HS-27A (cell line): ENCODE results near the gene SORCS2.

Experiments used
- DNase-seq: peaks from one replicate; pipeline ENCODE4 v3.0.0-alpha.2; 2012; ENCODE audit warnings: low read depth, missing footprints

SORCS2 gene

DNA sequence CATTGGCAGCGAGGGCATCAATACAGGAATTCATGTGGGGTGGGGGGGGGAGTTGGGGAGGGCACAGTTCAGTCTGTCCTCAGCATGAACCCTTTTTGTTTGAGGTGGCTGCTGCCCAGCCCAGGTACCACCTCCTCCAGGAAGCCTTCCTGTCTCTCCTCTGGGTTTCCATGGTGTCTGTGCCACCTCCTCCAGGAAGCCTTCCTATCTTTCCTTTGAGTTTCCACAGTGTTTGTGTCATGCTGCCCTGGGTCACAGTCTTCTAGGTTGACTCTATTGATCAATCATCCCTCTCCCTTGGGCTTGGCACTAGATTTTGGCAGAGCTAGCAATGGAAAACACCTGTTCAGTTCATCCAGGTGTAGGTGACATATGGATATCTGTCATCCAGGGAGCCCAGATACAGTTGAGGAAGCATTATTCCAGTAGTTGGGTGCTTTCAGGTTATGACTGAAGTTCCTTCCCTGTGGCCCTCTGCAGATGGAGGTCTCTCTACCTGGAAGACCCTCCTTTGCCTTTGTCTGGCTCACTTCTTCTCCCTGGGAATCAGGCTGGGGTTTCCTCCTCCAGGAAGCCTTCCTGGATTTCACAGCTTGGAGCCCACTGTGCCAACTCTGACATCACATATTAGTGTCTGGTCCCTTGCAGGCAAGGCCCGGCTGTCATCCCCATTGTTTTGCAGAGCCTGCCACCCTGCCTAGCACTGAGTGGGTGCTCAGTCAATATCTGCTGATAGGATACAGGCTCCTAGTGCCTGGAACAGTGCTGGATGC lies 96.6 kb downstream of the SORCS2 start:
- DNase-seq, result no peak

DNA sequence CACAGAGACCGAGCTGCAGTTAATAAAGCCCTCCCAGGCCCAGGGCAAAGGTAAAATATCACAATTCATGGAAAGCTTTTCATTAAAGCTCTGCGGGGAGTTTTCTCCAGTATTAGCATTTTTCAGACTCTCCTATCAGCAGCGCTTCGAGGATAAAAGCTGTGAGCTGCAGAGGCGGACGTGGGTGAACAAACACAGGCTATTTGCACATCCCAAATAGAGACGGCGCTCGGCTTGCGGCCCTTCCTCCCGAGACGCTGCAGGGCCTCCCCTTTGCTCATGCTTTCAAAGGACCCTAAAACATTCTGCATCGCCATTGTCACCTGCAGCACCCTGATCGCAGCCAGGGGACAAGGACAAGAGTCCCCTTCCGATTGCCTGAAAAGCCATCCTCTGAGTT lies 97.3 kb downstream of the SORCS2 start:
- no peak for DNase-seq

DNA sequence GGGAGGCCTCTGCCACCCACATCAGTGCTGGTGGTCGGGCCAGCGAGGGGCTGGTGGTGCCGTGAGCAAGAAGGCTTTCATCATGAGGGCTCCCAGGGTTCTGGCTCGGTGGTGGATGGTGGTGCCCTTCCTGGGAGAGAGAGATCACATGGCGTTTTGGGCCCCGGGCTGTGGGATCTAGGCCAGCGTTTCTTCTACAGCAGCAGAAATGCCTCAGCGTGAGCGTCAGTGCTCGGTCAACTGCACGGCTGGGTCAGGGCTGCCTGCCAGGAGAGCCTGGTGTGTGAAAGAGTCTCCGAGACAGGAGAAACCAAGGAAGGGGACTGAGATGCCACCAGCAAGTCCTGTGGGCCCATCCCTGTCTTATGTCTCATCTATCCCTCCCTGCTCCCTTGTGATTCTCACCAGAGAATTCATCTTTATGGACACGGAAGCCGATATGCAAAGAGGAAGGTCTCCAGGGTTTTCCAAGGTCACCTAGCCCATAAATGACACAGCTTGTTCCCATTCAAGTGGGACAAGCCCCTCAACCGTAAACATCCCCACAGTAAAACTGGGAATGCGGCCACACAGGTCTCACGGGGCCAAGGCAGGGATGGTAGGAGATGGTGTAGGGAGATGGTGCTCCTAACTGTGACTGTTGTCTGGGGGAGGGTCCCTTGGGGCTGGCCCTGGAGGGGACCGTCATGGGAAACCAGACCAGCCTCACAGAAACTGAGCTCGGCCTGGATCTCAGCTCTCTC lies 99.2 kb downstream of the SORCS2 start:
- DNase-seq, result no peak

DNA sequence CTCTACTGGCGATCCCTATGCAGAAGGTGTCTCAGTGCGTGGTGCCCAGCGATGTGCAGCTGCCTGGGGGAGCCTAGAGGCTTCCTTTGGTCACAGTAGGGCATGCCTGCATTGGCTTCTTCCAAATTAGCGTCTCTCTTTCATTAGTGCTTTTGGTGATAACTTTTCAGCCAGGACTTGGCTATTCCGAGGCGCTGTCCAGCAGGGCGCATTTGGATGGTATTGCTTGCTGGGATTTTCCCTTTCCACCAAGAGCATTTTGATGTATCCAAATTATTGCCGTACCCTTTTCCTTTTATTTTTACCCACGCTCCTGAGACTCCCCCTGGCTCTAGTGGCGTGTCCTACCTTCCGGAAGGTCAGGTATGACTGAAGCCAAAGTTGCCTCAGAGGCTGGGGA lies 101.4 kb downstream of the SORCS2 start:
- DNase-seq, result no peak

DNA sequence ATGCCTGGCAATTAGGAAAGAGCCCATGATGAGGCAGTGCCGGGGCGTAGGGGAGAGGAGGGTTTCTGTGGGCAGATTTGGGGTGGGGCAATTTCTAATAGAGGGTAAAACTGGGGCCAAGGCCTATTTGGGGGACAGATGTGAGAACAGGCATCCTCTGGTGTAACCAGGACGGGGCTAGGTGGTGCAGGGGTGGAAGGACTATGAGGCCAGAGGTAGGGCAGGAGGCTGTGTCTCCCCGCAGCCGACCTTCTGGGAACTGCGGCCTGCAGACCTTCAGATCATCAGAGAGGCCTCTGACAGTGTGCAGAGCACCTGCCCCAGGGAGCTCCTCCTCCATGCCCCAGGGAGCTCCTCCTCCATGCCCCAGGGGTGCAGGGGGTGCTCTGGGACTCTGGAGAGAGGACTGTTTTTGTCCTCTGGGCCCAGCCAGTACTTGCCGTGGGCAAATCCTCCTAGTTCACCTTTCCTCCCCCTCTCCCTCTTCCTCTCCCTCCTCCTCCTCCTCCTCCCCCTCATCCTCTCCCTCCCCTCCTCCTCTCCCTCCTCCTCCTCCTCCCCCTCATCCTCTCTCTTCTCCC lies 101.9 kb downstream of the SORCS2 start:
- DNase-seq, result no peak

DNA sequence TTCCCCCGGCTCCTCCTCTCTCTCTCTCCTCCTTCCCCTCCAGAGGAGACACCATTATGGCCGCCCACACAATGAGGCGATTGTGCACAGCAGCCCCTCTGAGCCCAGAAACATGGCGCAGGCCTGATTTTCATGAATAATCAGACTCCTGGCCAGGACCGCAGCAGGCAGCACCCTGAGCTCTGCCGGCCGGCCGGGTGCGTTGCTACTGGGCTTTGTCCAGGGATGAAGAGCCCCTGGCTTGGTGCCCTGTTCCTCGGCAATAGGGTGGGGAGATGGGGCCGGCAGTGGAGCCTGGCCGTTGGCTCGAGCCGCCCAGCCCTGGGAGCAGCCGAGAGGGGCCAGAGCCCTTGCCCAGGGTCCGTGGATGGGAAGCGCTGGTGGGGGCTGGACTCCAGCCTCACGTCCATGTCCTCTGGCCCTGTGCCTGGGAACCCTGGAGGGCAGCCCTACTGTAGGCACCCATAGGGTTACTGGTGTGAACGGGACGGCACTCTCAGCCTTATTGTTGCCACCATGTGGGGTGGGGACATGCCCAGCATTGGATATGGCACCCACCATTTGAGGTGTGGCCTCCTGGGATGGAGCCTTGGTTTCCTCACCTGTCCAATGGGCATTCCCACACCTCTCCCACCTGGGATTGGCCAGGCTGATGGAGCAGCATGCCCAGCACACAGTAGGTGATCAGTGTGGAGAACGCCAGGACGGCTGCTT lies 103.0 kb downstream of the SORCS2 start:
- no peak for DNase-seq

DNA sequence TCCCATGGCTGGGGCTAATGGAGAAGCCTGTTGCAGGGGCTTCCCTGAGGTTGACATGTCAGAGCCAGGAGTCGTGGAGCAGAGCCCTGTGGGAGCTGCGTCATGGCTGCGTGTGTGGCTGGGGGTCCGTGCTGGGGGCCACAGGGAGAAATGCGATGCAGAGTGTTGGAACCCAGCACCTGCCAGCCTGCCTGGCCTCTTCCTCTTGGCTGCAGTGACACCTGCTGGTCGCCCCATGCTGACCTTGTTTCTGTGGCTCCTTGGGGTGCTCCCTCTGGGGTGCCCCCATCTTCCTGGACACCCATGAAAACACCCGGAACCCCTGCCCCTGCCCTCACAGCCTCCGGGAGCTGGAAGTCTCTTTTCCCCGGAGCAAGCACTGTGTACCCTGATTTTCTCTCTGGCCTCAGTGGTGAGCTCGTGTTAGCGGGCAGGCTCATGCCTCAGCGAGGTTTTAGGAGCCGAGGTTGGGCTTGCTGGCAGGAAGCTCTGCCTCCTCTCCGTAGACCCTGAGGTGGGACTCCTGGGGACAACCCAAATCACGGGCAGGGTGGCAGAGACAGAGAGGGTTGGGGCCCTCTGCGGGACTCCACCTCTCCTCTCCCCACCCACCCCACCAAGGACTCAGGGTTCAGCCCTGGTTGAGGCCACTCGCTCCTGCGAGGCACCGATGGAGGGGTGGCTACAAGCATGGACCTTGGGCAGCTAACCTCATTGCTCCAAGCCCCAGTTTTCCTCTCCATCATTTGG lies 103.7 kb downstream of the SORCS2 start:
- no peak for DNase-seq

DNA sequence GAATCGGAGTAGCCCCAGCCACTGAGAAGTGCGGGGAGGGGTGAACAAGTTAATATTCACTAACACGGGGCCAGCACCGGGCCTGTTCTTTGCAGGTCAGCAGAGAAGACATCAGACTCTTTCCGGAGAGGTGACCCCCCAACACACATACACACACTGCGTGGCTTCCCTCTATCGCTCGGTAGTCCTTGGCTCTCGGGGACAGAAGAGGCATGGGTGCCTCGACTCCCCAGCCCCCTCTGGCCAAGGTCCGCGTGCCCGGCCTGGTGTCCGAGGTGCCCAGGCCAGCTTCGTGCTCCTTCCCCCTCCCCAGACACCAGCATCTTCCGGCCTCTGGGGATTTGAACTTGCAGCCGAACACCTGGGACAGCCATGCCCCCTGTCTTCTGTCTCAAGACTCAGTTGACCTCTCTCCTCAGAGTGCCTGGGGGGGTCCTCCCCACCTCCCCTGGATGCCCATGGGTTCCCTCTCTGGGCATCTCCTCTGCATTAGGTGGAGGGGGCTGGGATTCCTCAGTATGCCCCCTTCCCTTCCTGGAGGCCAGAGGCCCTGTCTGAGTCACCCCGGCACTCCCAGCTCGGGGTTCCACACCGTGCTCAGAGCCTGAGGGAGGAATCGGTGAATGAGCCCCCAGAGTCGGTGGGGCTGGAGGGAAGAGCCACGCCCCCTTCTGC lies 104.5 kb downstream of the SORCS2 start:
- no peak for DNase-seq

DNA sequence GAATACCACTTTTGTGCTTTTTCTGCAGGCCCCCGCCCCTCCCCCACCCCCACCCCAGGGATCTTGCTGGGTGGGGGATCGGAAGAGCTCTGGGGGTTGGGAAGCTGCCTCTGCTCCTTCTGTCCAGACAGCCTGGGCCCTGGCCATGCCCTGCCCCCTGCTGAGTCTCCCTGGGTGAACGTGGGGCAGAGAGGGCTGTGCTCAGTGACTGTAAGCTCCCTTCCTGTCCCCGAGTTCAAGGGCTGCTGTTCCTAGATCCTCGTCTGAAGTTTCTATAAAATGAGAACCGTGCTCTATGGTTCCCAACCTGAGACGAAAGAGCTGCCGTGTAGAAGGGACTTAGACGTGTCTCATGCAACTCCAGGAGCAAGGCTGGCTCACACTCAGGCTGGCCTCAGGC lies 105.0 kb downstream of the SORCS2 start:
- DNase-seq, result no peak

DNA sequence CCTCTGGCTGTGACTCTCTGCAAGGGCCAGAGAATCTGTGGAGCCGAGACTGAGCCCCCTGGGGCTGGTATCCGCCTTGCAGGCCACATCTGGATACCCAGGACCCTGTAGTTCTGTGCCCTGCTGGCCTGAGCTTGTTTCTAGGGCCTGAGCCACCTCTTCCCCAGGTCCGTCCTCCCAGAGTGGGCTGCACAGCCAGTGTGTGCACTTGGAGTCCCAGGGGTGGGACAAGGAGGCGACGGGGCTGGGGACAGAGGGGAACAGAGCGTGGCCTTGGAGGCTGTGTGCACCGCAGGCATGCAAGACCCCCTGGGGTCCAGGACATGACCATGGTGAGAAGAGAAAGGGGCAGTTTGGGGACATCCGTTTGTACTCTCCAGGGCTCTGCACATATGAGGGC lies 105.5 kb downstream of the SORCS2 start:
- no peak for DNase-seq

DNA sequence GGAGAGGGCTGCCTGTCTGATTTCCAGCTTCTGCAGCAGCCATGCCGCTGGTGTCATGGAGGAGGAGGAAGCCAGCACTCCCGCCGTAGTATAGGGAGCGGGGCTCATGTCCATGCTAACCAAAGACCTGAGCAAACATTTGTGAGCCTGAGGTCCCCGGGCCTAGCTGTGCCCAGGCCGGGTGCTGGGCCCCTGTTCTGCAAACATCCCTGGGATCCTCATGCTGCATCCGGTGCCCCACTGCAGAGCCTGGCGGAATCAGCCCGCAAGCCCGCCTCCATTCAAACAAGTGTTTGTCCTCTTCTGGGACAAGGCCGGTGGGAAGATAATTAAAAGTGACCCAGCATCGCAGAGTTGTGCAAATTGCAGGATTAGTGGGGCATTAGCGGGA lies 106.3 kb downstream of the SORCS2 start:
- DNase-seq, result no peak

DNA sequence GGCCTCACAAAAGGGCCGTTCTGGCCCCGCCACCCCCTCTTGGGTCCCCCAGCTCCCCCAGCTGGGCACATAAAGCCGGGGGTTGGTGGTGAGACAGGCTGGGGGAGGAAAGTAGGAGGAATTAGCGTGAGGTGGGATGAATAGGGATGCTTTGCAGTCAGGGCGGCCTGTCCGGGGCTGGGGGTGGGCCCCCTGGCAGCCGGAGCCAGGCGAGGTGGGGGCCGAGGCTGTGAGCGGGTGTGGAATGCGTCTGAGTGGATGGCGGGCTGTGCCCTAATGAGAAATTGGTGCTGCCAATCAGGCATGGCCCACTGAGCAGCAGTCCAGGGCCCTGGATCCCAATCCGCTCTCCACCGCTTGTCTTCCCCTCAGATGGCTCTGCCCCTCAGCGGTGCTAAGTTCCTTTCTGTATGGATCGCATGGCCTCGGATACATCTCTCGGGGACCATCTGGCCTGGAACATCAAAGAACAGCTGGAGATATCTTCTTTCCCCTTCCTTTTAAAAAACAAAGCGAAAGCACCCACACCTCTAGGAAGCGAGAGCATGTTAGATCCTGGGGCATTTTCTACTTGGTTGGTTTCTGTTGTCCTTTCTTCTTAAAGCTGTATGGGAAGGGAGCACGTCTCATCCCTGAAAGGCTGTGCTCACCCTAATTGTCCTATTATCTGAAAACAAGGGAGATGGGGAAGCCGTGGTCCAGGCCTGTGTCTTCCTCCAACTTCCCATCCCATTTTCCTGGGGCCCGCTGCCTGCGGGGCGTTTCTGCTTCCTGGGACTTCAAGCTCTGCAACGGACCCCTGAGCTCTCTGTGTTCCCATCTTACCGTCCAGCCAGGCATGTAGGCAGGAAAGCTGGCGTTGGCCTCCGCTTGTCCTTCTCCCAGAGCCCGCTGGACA lies 106.9 kb downstream of the SORCS2 start:
- DNase-seq, result no peak

DNA sequence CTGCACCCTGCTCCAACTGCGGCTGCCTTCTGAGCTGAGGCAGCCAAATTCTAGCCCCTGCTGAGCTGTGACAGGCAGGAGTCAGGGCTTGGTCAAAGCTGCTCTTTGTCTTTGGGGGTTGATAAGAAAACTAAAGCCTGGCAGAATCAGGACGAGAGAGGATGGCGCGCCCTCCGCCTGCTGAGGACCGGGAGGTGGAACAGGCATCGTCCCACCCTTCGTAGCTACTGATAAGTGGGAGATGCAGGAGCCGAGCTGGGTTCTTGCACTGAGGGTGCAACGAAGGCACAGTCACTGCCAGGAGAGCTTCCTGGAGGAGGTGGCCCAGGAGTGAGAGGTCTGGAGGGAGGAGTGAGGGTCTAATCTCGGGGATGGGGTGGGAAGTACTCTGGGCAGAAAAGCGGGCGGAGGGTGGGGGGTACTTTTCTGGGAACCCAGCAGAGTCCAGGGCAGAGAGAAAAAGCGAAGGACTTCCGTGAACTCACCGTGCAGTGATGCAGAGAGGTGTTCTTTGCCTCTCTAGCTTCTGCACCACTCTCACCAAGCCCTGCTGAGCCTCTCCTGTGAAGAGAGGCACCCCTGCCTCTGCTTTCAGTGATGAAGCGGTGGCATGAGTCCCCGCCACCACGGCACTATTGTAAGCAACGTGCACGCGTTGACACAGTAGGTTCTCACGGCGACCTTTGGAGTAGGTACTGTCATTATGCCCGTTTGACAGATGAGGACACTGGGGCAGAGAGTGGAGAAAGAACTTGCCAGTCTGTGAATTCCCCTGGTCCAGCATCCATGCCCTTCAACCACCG lies 107.8 kb downstream of the SORCS2 start:
- DNase-seq, result no peak

DNA sequence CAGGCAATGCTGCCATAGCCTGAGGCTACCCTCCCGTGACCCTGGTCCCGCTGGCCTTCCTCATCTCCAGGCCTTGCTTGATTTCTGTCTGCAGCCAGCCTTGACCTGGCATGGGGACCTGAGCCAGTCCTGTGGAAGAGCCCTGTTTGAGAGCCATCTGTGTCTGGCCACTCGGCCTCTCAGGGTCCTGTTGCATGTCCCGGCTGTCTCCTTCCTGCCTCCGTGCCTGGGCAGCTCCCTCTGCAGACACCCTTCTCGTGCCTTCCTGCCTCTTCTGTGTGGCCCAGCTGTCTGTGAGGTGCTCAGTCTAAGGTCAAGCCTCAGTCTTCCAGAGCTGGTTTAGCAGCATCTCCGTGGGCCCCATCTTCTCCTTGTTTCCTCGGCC lies 108.4 kb downstream of the SORCS2 start:
- DNase-seq, result no peak

DNA sequence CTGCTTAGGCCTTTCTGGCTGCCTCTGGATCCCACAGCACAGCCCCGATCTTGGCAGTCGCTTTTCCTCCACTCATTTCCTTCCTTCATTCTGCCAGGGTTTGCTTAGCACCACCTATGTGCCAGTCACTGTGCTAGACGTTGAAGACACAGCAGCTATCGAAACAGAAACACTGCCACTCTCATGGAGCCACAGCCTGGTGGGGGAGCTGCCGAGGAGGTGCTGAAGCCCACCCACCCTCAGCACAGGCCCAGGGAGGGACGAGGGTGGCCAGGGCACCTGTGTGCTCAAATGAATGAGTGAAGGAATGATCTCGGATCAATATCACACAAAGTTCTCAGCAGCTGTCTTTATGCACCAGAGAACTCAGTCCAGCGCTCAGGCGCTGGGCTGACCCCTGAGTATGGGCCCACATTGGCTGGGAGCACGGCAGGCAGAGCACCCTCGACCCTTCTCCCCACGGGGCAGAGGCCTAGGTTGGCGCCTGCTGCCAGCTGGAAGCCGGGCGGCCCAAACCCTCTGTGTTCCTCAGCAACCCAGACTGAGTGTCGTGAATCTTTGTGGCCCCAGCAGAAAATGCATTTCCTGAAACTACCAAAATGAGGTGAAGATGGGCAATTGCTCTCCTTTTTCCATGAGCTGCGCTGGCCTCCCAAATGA lies 108.9 kb downstream of the SORCS2 start:
- no peak for DNase-seq

DNA sequence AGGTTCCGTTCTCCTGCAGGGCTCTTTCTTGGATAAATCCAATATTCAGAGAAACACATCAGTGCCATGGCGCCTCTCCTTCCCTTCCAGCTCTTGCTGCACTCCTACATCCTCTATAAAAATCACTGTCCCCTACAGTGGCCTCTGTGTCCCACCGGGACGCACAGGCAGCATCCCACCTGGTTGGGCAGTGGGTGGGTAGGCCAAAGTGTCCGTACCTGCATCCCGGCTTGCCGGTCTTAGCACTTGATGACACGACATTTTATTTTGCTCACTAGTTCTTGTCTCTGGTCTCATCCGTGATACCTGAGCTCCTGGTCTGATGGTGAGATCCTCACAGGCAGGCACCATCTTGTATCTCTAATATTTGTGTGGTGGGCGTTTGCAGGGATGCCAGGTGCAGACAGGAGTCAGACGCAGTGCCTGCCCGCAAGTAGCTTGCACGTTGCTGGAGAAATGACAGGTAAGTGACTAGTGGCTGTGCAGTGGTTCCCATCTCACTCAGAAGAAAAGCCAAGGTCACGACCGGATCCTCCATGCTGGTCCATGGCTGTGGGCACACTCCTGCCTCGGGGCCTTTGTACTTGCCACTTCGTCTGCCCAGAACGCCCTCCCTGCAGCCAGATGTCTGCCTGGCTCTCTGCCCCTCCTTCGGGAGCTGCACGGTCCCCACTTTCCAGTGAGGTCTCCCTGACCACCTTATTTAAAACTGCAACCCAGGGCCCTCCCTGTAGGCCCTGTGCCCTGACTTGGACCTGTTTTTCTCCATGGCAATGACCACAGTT lies 109.7 kb downstream of the SORCS2 start:
- DNase-seq, result no peak

DNA sequence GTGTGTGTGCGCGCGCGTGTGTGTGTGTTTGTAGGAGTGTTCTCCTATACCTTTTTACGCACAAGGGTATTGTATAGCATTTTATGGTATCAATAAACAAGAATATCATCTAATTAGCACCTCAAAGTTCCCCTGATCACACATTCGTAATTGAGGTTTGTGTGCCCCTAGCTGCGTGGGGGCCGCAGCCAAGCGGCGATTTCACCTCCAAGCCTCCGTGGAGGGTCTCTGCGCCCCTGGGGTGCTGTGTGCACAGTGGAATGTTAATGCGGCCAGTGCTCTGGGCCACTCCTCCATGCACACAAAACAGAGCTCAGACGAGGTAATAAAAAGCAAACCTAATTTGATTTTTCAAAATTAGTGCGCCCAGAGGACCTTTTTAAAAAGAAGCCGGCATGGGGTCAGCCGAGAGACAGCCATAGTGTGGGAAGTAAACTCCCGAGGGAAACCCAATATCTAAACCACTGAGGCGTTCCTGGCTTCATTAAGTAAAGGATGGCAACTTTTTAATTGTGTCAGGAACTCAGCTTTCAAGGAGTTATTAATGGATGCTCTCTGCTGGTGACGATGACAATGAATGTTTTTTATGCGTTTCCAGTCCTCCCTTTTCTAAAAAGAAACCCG lies 110.6 kb downstream of the SORCS2 start:
- no peak for DNase-seq

DNA sequence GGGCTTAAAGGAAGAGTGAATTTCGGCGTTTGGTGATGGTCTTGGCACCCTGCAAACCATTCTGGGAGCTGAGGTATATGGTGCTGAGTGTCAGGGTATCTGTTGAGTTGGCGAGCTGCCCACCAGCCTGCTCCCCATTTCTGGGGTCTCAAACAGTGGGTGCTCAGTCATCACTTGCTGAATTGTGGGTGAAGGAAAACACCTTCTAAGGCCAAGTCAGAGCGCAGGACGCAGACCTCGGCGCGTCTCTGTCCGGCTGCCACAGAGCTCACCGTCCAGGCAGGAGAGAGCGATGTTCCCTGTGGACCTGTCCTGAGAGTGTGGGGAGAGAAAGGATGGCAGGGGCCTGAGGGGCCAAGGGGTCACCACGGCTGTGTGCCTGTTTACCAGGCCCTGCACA lies 111.2 kb downstream of the SORCS2 start:
- no peak for DNase-seq
